GM19372 (cell line): ENCODE results near the gene SFXN4.
"Not testable (repeated sequence)": the region's sequence is repeated elsewhere in the genome, so short reads cannot be mapped to it uniquely, and the experiment has no call there.

Experiments used
- ATAC-seq: cut with Tn5 transposase; IDR thresholded peaks from one replicate; pipeline ENCODE4 v1.9.1; 2021; ENCODE audit warnings: mild to moderate bottlenecking, low read depth, moderate library complexity; ENCODE audit not compliant: unreplicated experiment

Gene SFXN4

GRCh38 chr10:119149157-119149556 lies 16.4 kb downstream of the SFXN4 start:
- ATAC-seq: no peak

GRCh38 chr10:119143657-119144056 lies 21.9 kb downstream of the SFXN4 start:
- ATAC-seq: no peak

- ATAC-seq: no peak
These were observed 24.8 kb downstream of the SFXN4 start for GRCh38 chr10:119140603-119141245.

GRCh38 chr10:119139464-119140067 lies 25.9 kb downstream of the SFXN4 start:
- ATAC-seq: no peak

GRCh38 chr10:119138346-119139306 lies 26.9 kb downstream of the SFXN4 start:
- no peak for ATAC-seq

GRCh38 chr10:119137878-119138277 lies 27.6 kb downstream of the SFXN4 start:
- ATAC-seq: not testable (repeated sequence)

- no peak for ATAC-seq
These were observed 29.4 kb downstream of the SFXN4 start for GRCh38 chr10:119136084-119136483.

GRCh38 chr10:119135513-119135881 lies 30.0 kb downstream of the SFXN4 start:
- no peak for ATAC-seq

GRCh38 chr10:119133949-119134348 lies 31.6 kb downstream of the SFXN4 start:
- ATAC-seq: no peak

GRCh38 chr10:119132521-119133345 lies 32.8 kb downstream of the SFXN4 start:
- no peak for ATAC-seq

- peak; percentile 62 for ATAC-seq
These were observed 33.8 kb downstream of the SFXN4 start for GRCh38 chr10:119131512-119132240.

- ATAC-seq: no peak
These were observed 35.8 kb downstream of the SFXN4 start for GRCh38 chr10:119129721-119130120.

GRCh38 chr10:119125942-119126341 lies 39.6 kb downstream of the SFXN4 start:
- no peak for ATAC-seq

GRCh38 chr10:119120875-119121274 lies 44.6 kb downstream of the SFXN4 start:
- no peak for ATAC-seq

- ATAC-seq: peak; percentile 91
These were observed 45.1 kb downstream of the SFXN4 start for GRCh38 chr10:119120413-119120867.

GRCh38 chr10:119119400-119119799 lies 46.1 kb downstream of the SFXN4 start:
- ATAC-seq: no peak

GRCh38 chr10:119118231-119118630 lies 47.3 kb downstream of the SFXN4 start:
- no peak for ATAC-seq

GRCh38 chr10:119116326-119116951 lies 49.1 kb downstream of the SFXN4 start:
- no peak for ATAC-seq

- ATAC-seq: no peak
These were observed 49.6 kb downstream of the SFXN4 start for GRCh38 chr10:119115926-119116325.
